SU-DHL-6 (cell line): ENCODE measurements around the gene MOV10L1.

ENCODE experiments used
- EZH2phosphoT487 ChIP-seq: fragments of 200-600 bp; sonication (generic), shearing (Covaris generic); conservative IDR thresholded peaks from 2 replicates; pipeline ENCODE4 v1.6.1; 2018; ENCODE audit warnings: mild to moderate bottlenecking, antibody characterized with exemption, low read length, moderate library complexity, mixed read lengths
- TF ChIP-seq, protein P1 (sequence below): fragments of 200-600 bp; sonication (generic); IDR thresholded peaks from one replicate; pipeline ENCODE4 v1.5.1; 2017; ENCODE audit warnings: antibody characterized with exemption, mild to moderate bottlenecking, low read length, moderate library complexity; ENCODE audit not compliant: insufficient read depth, poor library complexity, severe bottlenecking

DNA sequence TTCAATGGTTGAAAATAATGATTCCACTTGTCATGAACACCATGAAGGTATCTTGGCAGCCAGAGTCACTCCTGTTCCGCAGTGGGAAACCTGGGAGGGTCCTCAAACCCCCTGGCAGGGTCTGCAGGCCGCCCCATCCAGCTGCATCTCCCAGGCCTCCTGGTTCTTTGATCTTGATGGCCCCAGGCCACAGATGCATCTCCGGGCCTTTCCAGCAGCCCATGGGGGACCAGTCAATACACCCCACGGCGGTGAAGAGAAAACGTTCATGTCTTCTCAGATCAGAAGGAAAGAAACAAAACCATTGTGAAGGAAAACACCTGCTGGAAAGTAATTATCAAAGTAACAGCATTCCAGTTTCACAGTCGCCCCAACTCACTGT lies 29.9 kb upstream of the MOV10L1 start:
- TF ChIP-seq, protein P1, sequence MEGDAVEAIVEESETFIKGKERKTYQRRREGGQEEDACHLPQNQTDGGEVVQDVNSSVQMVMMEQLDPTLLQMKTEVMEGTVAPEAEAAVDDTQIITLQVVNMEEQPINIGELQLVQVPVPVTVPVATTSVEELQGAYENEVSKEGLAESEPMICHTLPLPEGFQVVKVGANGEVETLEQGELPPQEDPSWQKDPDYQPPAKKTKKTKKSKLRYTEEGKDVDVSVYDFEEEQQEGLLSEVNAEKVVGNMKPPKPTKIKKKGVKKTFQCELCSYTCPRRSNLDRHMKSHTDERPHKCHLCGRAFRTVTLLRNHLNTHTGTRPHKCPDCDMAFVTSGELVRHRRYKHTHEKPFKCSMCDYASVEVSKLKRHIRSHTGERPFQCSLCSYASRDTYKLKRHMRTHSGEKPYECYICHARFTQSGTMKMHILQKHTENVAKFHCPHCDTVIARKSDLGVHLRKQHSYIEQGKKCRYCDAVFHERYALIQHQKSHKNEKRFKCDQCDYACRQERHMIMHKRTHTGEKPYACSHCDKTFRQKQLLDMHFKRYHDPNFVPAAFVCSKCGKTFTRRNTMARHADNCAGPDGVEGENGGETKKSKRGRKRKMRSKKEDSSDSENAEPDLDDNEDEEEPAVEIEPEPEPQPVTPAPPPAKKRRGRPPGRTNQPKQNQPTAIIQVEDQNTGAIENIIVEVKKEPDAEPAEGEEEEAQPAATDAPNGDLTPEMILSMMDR = no peak
- no peak for TF ChIP-seq EZH2phosphoT487
